A549 treated with DMSO at 1 μM for 4 hours (cell line): ENCODE results near the gene SERTAD4. TPM values are rescaled to one million over a fixed set of nuclear protein-coding genes. Genes with fewer than 3 reads are reported as not detected.

Source experiments
- total RNA-seq: library from RNA; stranded (reverse); fragments of 200-300 nt; extraction: Qiagen RNA extraction; gene quantifications from 5 replicates; pipeline ENCODE4 v1.2.3, GENCODE V29; 2022; ENCODE audit warnings: low read depth

Gene SERTAD4
- total RNA-seq = 0.61 to 1.8 TPM (median 0.91 TPM) in 5 replicates

GRCh38 chr1:210232511-210233215 is at the start of gene SERTAD4:
Gene SERTAD4 (plus strand): TSS chr1:210232796. CDS start chr1:210237961, 5,165 bp downstream.

Other genes starting within 250 kb of the SERTAD4 start
- gene HHAT, start 96.1 kb downstream of the SERTAD4 start, total RNA-seq = 2.0 to 2.5 TPM (median 2.1 TPM) in 5 replicates